Lower leg skin (tissue), 4 donors: ENCODE data around the gene RANBP9. TPM values are rescaled to one million over a fixed set of nuclear protein-coding genes. Genes with fewer than 3 reads are reported as not detected.

ENCODE experiments used
- DNase-seq, 2 donors: peaks; one replicate each; pipeline ENCODE4 v3.0.0-alpha.2; 2019; ENCODE audit warnings: low spot score in 2 of 2
- H3K4me3 ChIP-seq: fragments of 200-600 bp; sonication (generic); 2 replicates; pipeline ENCODE4 v1.5.1; 2017; ENCODE audit warnings: mild to moderate bottlenecking, low read depth; ENCODE audit not compliant: poor library complexity, severe bottlenecking
- CTCF ChIP-seq, 3 donors: fragments of 450-650 bp; IDR thresholded peaks; one replicate each; pipeline ENCODE4 v1.5.1; 2016; ENCODE audit warnings: antibody characterized with exemption in 3 of 3, mild to moderate bottlenecking in 3 of 3, moderate library complexity in 2 of 3
- POLR2A ChIP-seq, 2 donors: fragments of 450-650 bp; IDR thresholded peaks; one replicate each; pipeline ENCODE4 v1.6.1; 2016 to 2017; ENCODE audit warnings: antibody characterized with exemption in 2 of 2, mild to moderate bottlenecking in 1 of 2, moderate library complexity in 1 of 2
- WGBS, 2 donors: methylation state at CpG; one replicate each; pipeline ENCODE4 v1.1.5; 2018; 5-methylcytosine and 5-hydroxymethylcytosine counted together
- intact Hi-C: fragments of 100-400 bp; cut with DNase I; formaldehyde crosslinking; loops from one replicate; pipeline ENCODE4 v1.15.0; 2023; ENCODE audit warnings: low total_unique reads
- total RNA-seq, 4 donors: library from RNA; depleted of rRNA; stranded (reverse); fragments of >200 nt; gene quantifications; one replicate each; pipeline ENCODE4 v1.1.0, GENCODE V29; 2016

Gene RANBP9
- total RNA-seq, 4 donors from 2014 or later: 45.4 to 59.3 (median 53.6) TPM

- TF ChIP-seq POLR2A (IDR thresholded peaks at IDR 0.05) (no peak), CTCF (IDR thresholded peaks at IDR 0.05) (no peak)
- intact Hi-C loops: no loop called here
- no peak for DNase-seq
- WGBS, 2 donors: 93 to 96% methylated on average over 2 of the region's 2 CpGs
- no peak overlapping the region for H3K4me3 ChIP-seq
Observed at GRCh38 chr6:13729891-13730290, 18.3 kb upstream of the RANBP9 start.

- peak in 1 of 2 donors; percentile 56 for DNase-seq
- intact Hi-C loops: no loop called here
- no peak overlapping the region for H3K4me3 ChIP-seq
- 42 to 52% methylated on average over 2 of the region's 2 CpGs for WGBS, 2 donors
- TF ChIP-seq CTCF (IDR thresholded peaks at IDR 0.05) (no peak), POLR2A (IDR thresholded peaks at IDR 0.05) (no peak)
Observed at GRCh38 chr6:13725570-13725969, 13.9 kb upstream of the RANBP9 start.

GRCh38 chr6:13725052-13725451 is 13.4 kb upstream of the RANBP9 start:
- no peak for TF ChIP-seq POLR2A (IDR thresholded peaks at IDR 0.05)
- no peak for TF ChIP-seq CTCF (IDR thresholded peaks at IDR 0.05)
- no peak overlapping the region for H3K4me3 ChIP-seq
- 94 to 97% methylated on average over 3 of the region's 3 CpGs for WGBS, 2 donors
- intact Hi-C loops: no loop called here
- no peak for DNase-seq

- DNase-seq: no peak
- 39 to 47% methylated on average over 4 of the region's 4 CpGs for WGBS, 2 donors
- TF ChIP-seq CTCF (IDR thresholded peaks at IDR 0.05) (no peak), POLR2A (IDR thresholded peaks at IDR 0.05) (no peak)
- intact Hi-C loops: no loop called here
- no peak overlapping the region for H3K4me3 ChIP-seq
Observed at GRCh38 chr6:13724182-13724581, 12.5 kb upstream of the RANBP9 start.

- 81 to 89% methylated on average over 5 of the region's 5 CpGs for WGBS, 2 donors
Observed at GRCh38 chr6:13722880-13723279, 11.2 kb upstream of the RANBP9 start.

More at GRCh38 chr6:13722880-13723279, 11.2 kb upstream of the RANBP9 start:
- no peak overlapping the region for H3K4me3 ChIP-seq
- TF ChIP-seq CTCF (IDR thresholded peaks at IDR 0.05): no peak
- TF ChIP-seq POLR2A (IDR thresholded peaks at IDR 0.05): no peak
- DNase-seq: no peak
- intact Hi-C loops: no loop called here
